ENCODE results near the gene KCNK10. TPM values are rescaled to one million over a fixed set of nuclear protein-coding genes. Genes with fewer than 3 reads are reported as not detected.

The KCNK10 gene
- total RNA-seq, 1 experiment from 2014 or later = 0.96 TPM

DNA sequence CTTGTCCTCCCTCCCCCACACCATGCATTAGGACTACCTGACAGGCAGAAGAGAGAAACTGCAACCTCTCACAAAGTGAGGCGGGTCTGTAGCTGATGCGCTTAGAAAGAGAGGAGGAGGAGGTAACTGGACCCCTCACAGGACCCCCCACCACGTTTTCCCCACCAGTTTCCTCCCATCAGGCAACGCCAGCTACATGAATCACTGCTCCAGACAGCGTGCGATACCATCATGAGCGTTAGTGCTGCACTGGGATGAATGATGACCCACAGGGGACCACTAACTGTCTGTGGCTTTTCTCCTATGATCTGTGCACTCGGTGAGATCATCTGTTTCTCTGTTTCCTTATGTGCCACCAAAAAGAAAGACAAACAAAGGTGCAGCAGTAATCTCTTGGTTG is 77.7 kb downstream of the KCNK10 start:
- Mint-ChIP-seq H3K36me3 (no peaks in the 10 kb centered on the region), H3K9me3 (no peaks in the 10 kb centered on the region), H3K27me3 (ENCODE audit: low read depth) (no peaks in the 10 kb centered on the region), H3K4me3 (no peak overlapping the region), H3K4me1 (peaks cover 5% of the 10 kb centered on the region; the same call in 1 of the 2 replicates), H3K27ac (no peak overlapping the region)
- TF ChIP-seq, protein P1, sequence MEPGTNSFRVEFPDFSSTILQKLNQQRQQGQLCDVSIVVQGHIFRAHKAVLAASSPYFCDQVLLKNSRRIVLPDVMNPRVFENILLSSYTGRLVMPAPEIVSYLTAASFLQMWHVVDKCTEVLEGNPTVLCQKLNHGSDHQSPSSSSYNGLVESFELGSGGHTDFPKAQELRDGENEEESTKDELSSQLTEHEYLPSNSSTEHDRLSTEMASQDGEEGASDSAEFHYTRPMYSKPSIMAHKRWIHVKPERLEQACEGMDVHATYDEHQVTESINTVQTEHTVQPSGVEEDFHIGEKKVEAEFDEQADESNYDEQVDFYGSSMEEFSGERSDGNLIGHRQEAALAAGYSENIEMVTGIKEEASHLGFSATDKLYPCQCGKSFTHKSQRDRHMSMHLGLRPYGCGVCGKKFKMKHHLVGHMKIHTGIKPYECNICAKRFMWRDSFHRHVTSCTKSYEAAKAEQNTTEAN (CRISPR knock-in tag; IDR thresholded peaks at IDR 0.05) = no peak
- TF ChIP-seq, protein P2, sequence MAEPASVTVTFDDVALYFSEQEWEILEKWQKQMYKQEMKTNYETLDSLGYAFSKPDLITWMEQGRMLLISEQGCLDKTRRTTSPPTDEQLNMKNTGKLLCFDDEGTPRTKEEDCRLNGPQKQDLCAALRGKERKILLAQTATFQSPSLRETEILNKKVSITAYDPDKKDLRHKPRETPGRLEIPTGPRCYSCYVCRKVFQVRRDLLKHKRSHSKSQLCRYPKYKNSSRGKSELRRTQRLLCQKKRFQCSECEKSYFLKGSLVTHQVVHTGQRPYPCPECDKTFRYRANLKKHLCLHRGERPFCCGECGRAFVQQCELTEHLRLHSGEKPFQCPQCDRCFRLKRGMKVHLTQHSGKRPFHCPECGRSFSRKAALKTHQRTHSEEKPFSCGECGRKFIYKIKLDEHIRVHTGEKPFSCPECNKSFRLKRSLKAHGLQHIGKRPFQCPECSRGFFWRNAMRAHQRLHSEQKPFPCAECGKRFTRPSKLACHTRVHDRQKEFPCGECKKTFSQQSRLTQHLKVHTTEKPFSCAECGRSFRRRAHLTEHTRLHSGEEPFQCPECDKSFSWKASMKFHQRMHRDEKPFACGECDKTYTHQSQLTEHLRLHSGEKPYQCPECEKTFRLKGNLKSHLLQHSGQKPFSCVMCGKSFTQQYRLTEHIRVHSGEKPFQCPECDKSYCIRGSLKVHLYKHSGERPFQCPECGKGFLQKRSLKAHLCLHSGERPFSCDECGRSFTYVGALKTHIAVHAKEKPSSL (CRISPR knock-in tag; conservative IDR thresholded peaks at IDR 0.05) = no peak
- no peak for TF ChIP-seq ZNF671 (CRISPR knock-in tag; IDR thresholded peaks at IDR 0.05)
- TF ChIP-seq ETV6 (CRISPR knock-in tag; IDR thresholded peaks at IDR 0.05) = no peak
- TF ChIP-seq MYBL2 (CRISPR knock-in tag; IDR thresholded peaks at IDR 0.05) = no peak
- no peak for TF ChIP-seq ZNF423 (CRISPR knock-in tag; IDR thresholded peaks at IDR 0.05)
- TF ChIP-seq ZNF317 (CRISPR knock-in tag; IDR thresholded peaks at IDR 0.05; ENCODE audit: borderline replicate concordance, low read depth) = no peak
- TF ChIP-seq E2F1 (CRISPR knock-in tag; IDR thresholded peaks at IDR 0.05) = no peak
- TF ChIP-seq, protein P3, sequence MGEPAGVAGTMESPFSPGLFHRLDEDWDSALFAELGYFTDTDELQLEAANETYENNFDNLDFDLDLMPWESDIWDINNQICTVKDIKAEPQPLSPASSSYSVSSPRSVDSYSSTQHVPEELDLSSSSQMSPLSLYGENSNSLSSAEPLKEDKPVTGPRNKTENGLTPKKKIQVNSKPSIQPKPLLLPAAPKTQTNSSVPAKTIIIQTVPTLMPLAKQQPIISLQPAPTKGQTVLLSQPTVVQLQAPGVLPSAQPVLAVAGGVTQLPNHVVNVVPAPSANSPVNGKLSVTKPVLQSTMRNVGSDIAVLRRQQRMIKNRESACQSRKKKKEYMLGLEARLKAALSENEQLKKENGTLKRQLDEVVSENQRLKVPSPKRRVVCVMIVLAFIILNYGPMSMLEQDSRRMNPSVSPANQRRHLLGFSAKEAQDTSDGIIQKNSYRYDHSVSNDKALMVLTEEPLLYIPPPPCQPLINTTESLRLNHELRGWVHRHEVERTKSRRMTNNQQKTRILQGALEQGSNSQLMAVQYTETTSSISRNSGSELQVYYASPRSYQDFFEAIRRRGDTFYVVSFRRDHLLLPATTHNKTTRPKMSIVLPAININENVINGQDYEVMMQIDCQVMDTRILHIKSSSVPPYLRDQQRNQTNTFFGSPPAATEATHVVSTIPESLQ (CRISPR knock-in tag; IDR thresholded peaks at IDR 0.05) = no peak
- TF ChIP-seq MXD4 (CRISPR knock-in tag; IDR thresholded peaks at IDR 0.05; ENCODE audit: borderline replicate concordance) = no peak
- TF ChIP-seq FOXP1 (CRISPR knock-in tag; IDR thresholded peaks at IDR 0.05; ENCODE audit: borderline replicate concordance) = no peak
- no peak for TF ChIP-seq GTF2I (CRISPR knock-in tag; conservative IDR thresholded peaks at IDR 0.05)
- TF ChIP-seq, protein P4, sequence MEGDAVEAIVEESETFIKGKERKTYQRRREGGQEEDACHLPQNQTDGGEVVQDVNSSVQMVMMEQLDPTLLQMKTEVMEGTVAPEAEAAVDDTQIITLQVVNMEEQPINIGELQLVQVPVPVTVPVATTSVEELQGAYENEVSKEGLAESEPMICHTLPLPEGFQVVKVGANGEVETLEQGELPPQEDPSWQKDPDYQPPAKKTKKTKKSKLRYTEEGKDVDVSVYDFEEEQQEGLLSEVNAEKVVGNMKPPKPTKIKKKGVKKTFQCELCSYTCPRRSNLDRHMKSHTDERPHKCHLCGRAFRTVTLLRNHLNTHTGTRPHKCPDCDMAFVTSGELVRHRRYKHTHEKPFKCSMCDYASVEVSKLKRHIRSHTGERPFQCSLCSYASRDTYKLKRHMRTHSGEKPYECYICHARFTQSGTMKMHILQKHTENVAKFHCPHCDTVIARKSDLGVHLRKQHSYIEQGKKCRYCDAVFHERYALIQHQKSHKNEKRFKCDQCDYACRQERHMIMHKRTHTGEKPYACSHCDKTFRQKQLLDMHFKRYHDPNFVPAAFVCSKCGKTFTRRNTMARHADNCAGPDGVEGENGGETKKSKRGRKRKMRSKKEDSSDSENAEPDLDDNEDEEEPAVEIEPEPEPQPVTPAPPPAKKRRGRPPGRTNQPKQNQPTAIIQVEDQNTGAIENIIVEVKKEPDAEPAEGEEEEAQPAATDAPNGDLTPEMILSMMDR (IDR thresholded peaks at IDR 0.05) = no peak
- no peak for TF ChIP-seq NFYB (CRISPR knock-in tag; conservative IDR thresholded peaks at IDR 0.05; ENCODE audit: low read depth)
- no peak for TF ChIP-seq ZNF138 (CRISPR knock-in tag; conservative IDR thresholded peaks at IDR 0.05)
- TF ChIP-seq, protein P5, sequence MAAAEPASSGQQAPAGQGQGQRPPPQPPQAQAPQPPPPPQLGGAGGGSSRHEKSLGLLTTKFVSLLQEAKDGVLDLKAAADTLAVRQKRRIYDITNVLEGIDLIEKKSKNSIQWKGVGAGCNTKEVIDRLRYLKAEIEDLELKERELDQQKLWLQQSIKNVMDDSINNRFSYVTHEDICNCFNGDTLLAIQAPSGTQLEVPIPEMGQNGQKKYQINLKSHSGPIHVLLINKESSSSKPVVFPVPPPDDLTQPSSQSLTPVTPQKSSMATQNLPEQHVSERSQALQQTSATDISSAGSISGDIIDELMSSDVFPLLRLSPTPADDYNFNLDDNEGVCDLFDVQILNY (CRISPR knock-in tag; IDR thresholded peaks at IDR 0.05) = no peak
- no peak for TF ChIP-seq AFF4 (CRISPR knock-in tag; IDR thresholded peaks at IDR 0.05; ENCODE audit: borderline replicate concordance)
- TF ChIP-seq TEAD4 (CRISPR knock-in tag; IDR thresholded peaks at IDR 0.05) = no peak
- TF ChIP-seq JUN (CRISPR knock-in tag; IDR thresholded peaks at IDR 0.05) = no peak
- TF ChIP-seq, protein P6, sequence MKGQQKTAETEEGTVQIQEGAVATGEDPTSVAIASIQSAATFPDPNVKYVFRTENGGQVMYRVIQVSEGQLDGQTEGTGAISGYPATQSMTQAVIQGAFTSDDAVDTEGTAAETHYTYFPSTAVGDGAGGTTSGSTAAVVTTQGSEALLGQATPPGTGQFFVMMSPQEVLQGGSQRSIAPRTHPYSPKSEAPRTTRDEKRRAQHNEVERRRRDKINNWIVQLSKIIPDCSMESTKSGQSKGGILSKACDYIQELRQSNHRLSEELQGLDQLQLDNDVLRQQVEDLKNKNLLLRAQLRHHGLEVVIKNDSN (CRISPR knock-in tag; IDR thresholded peaks at IDR 0.05) = no peak
- ChIA-PET CTCF (interaction anchor here (1.1 to 1.3 kb wide), 2 partner anchors 10 to 56 kb away, joined by 3 read pairs; no protein-coding TSS in a partner anchor), POLR2A (no interaction called here)
- ATAC-seq = peak; percentile 55
- DNase-seq (ENCODE audit: low spot score) = no peak
